HG02763 (cell line): Measurements from ENCODE around the gene LHB.

Experiments used
- ATAC-seq: cut with Tn5 transposase; IDR thresholded peaks from one replicate; pipeline ENCODE4 v1.9.1; 2021; ENCODE audit warnings: mild to moderate bottlenecking, moderate library complexity; ENCODE audit not compliant: unreplicated experiment

LHB gene

DNA sequence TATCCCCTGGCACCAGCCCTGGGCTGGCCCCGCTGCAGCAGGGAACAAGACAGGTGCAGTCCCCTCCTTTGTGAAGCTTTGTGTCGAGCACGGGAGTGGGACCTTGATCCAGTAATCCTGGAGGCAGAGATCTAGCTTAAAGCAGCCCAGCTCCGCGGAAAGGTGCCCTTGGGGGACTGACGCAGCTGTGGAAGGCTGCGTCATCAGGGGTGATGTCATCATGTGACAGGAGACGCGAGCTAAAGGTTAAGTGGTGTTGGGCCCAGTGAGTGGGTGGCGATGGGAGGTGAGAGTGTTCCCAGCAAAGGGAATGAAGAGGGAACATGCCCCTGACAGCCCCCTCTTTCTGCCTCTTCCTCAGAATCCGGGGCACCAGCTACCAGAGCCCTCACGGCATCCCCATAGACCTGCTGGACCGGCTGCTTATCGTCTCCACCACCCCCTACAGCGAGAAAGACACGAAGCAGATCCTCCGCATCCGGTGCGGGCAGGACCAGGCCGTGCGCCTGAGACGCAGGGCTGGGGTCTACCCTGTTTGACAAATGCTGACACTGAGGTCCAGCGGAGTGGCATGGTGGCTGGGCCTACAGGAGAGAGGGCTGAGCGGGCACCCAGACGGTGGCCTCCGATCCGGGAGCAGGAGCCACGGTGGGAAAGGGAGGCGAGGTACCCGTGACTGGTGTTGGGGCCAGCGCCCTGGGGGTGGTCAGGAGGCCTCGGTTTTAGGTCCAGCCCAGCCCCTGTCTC, 2.6 kb downstream of the LHB start:
- no peak for ATAC-seq

DNA sequence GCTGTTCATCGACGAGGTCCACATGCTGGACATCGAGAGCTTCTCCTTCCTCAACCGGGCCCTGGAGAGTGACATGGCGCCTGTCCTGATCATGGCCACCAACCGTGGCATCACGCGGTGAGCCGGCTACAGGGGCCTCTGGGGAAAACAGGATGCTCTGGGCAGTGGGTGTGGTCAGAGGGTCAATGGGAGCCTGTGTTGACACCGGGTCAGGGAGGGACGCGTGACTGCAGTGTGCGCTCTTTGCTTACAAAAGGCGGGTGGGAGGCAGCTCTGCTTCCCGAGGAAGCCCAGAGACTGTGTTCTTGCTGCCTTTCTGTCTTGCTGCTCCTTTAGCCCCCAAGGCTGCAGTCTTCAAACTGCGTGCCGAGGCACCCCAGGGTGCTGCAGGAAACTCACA, 5.7 kb downstream of the LHB start:
- ATAC-seq, result no peak

GRCh38 chr19:49010453-49010852, 6.4 kb downstream of the LHB start:
- ATAC-seq, result no peak

- ATAC-seq, result no peak
These were observed 7.1 kb downstream of the LHB start for GRCh38 chr19:49009828-49010227.

GRCh38 chr19:49006905-49007304, 10.0 kb downstream of the LHB start:
- ATAC-seq, result no peak

GRCh38 chr19:49004964-49005614, 11.8 kb downstream of the LHB start:
- ATAC-seq, result no peak

- no peak for ATAC-seq
These were observed 12.8 kb downstream of the LHB start for GRCh38 chr19:49004133-49004532.

DNA sequence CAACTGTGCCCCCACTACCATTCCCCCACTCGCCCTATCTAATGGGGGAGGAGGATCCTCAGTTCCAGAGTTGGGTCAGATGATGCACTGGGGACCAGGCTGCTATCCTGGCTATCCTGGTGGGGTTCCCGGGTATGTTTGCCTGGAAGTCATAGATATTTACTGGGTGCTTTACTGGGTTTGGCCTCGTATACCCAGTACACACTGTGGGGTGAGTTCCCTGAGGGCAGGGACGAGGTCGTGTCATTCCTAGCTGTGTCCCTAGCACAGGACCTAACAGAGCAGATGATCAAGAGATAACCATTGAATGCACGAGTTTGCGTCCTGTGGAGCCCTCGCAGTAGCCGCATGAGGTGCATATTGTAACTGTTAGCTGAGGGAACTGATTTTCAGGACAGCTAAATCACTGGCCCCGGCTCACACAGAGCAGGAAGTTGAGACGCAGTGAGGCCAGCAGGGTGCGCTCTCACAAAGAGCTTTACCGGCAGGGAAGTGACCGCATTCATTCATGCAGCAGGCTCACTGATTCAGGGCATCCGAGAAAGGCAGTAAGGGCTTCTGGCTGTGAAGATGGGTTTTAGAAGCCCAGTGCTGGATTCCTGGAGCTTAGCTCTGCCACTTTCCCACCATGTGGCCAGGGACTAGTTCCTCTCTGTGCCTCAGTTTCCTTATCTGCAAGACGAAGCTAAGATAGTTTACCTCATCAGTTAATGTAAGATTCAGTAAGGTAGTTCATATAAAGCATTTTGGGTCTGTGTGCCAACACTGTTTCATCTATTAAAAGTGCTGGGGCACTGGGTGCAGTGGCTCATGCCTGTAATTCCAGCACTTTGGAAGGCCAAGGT, 17.2 kb downstream of the LHB start:
- ATAC-seq, result no peak

- ATAC-seq, result no peak
These were observed 18.9 kb downstream of the LHB start for GRCh38 chr19:48997972-48998371.

DNA sequence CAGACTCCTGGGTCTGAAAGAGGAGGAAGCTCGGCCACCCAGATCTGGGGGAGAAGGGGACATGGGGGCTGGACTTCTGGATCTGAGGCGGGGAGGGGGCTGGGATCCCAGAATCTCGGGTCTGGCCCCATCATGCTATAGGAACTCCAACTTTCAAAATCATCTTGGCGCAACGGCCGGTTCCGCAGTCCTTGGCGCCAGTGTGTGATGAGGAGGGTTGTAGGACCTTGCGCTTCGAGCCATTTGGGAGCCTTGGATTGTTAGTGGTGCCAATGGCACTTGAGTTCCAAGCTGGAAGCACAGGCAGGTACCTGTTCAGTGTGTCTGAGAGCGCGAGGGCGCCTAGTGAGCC, 22.9 kb downstream of the LHB start:
- no peak for ATAC-seq

- ATAC-seq, result peak; percentile 86
These were observed 23.5 kb downstream of the LHB start, which contains the start of the genes GYS1 and RUVBL2 for GRCh38 chr19:48993175-48994034. Gene GYS1 (minus strand): TSS chr19:48993309. CDS start chr19:48993112, 197 bp downstream. Gene RUVBL2 (plus strand): TSS chr19:48993887. CDS start chr19:48993912, 25 bp downstream.

DNA sequence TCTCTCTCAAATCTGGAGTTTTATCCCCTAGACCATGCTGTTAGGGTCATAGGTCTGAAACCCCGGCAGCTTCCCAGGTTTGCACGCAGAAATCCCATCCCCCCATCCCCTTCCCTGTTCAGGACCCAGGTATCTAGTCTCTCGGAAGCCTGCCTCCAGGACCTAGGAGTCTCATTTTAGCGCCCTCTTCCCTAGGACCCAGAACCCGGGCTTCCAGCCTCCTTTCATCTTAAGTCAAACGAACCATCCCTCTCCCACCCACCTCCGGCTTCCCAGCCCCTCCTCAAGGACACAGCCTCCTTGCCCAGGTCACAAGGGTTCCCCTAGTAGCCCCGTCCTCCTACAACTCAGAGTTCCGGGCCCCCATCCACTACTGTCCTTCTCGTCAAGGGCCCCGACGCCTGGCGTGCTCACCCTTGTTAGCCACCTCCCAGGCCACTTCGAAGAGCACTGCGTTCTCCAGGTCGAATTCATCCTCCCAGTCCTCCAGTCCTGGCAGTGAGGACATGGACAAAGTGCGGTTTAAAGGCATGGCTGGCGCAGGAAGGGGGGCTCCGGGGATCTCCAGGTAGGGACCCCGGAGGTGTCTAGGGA, 24.2 kb downstream of the LHB start:
- ATAC-seq, result peak; percentile 2

- ATAC-seq, result no peak
These were observed 24.9 kb downstream of the LHB start for GRCh38 chr19:48991873-48992580.

- ATAC-seq, result no peak
These were observed 25.8 kb downstream of the LHB start for GRCh38 chr19:48991011-48991609.

GRCh38 chr19:48990400-48990799, 26.5 kb downstream of the LHB start:
- no peak for ATAC-seq

DNA sequence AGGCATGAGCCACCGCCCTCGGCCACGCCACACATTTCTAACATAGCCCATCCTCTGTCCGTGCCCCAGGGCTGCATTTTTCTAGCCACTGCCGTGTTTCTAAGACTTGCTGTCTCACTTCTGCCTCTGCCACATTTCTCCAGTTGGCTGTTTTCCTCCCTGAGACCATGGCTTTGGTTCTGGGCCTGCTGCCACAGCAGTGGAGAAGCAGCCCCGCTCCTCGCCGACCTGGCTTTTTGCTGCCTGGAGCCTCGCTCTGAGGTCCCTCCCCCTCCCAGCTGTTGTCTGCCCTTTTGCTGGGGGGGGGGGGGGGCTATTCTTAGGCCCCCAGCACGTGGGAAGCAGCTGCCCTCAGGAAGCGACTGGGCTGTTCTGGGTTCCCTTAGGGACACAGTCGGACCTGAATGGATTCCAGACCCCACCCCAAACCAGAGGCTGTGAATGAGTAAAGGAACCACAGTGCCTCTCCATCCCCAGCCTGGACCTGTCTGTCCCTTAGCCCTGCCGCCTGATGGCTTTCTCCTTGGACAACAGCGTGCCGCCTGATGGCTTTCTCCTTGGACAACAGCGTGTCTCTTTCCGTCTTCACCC, 27.1 kb downstream of the LHB start:
- ATAC-seq, result no peak

GRCh38 chr19:48988860-48989259, 28.0 kb downstream of the LHB start:
- no peak for ATAC-seq

DNA sequence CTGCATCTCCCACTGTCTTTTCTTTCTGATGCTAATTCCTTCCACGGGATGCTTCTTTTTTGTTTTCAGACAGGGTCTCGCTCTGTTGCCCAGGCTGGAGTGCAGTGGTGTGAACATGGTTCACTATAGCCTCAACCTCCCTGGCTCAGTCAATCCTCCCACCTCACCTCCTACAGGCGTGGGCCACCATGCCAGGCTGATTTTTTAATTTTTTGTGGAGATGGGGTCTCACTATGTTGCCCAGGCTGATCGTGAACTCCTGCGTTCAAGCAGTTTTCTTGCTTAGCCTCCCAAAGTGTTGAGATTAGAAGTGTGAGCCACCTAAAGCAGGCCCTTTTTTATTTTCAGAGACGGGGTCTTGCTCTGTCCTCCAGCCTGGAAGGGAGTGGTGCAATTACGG, 28.6 kb downstream of the LHB start:
- ATAC-seq, result no peak

- no peak for ATAC-seq
These were observed 29.6 kb downstream of the LHB start for GRCh38 chr19:48987323-48987722.
